K562 (cell line): Measurements from ENCODE around the gene CAMSAP2. TPM values are rescaled to one million over a fixed set of nuclear protein-coding genes. Genes with fewer than 3 reads are reported as not detected.

Experiments used
- ATAC-seq: fragments of 200-7000 bp; cut with Tn5 transposase; 3 replicates; pipeline ENCODE4 v1.9.1; 2020; ENCODE audit warnings: moderate library complexity
- BruUV-seq: library from RNA; stranded (reverse); fragments of 400-500 nt; replicated peaks from 2 replicates; lab custom pipeline; 2021; lab: Mats Ljungman, UMichigan
- CTCF ChIA-PET: fragments of 300-600 bp; formaldehyde crosslinking; extraction: SDS; loops from one replicate; lab custom pipeline; 2021; ENCODE audit warnings: low intra/inter-chr PET ratio; lab: Yijun Ruan, JAX
- POLR2A ChIA-PET: fragments of 300-600, 350-650 bp; sonication (Branson Sonifier 250); formaldehyde crosslinking; extraction: SDS; loops from one replicate; lab custom pipeline; 2021; ENCODE audit warnings: antibody characterized with exemption, inconsistent platforms; lab: Yijun Ruan, JAX
- DNase-seq, 4 experiments: peaks; one replicate each; pipeline versions ENCODE4 v3.0.0 to v3.0.0-alpha.2; 2011 to 2018; ENCODE audit warnings: low spot score in 3 of 4, mixed read lengths in 3 of 4; ENCODE audit errors: extremely low read depth in 1 of 4
- FAIRE-seq: peaks from 2 replicates; lab custom pipeline; 2011; peaks lifted over from hg19 to GRCh38; lab: Jason Lieb, UNC
- H2AFZ ChIP-seq: 2 replicates; pipeline ENCODE4 v1.6.0; 2011; ENCODE audit warnings: low read depth, low read length, control low read depth, inconsistent platforms
- H3K27ac ChIP-seq: fragments of 200-600 bp; 3 replicates; pipeline ENCODE4 v1.8.0; 2011; ENCODE audit warnings: low read depth, mild to moderate bottlenecking, control low read depth, inconsistent platforms, low read length, moderate library complexity, mixed read lengths; ENCODE audit errors: extremely low read depth
- H3K27me3 ChIP-seq, 2 experiments: fragments of 300-600 bp in 1 of 2; 2 replicates in 1 of 2; 3 replicates in 1 of 2; pipeline versions ENCODE4 v1.6.0 to v1.8.0; 2011; ENCODE audit warnings: inconsistent platforms in 2 of 2, low read length in 2 of 2, mild to moderate bottlenecking in 1 of 2, mixed read lengths in 1 of 2, moderate library complexity in 1 of 2; ENCODE audit not compliant: control insufficient read depth in 2 of 2, insufficient read depth in 2 of 2
- H3K36me3 ChIP-seq: fragments of 300-600 bp; 3 replicates; pipeline ENCODE4 v1.8.0; 2011; ENCODE audit warnings: mild to moderate bottlenecking, low read length, inconsistent platforms; ENCODE audit not compliant: control insufficient read depth, insufficient read depth
- H3K4me1 ChIP-seq, 2 experiments: fragments of 200-600 bp in 1 of 2; replicated peaks in 1 of 2; 2 replicates in 1 of 2; 3 replicates in 1 of 2; pipeline versions ENCODE4 v1.5.1 to v1.8.0; 2011; ENCODE audit warnings: inconsistent platforms in 2 of 2, low read length in 2 of 2, mild to moderate bottlenecking in 1 of 2, mixed read lengths in 1 of 2, moderate library complexity in 1 of 2; ENCODE audit not compliant: control insufficient read depth in 2 of 2, insufficient read depth in 2 of 2
- H3K4me2 ChIP-seq: 2 replicates; pipeline ENCODE4 v1.6.1; 2011; ENCODE audit warnings: low read length, control low read depth, inconsistent platforms, mixed read lengths; ENCODE audit not compliant: insufficient read depth
- H3K4me3 ChIP-seq: fragments of 200-600 bp; sonication (generic), shearing (Covaris generic); 2 replicates; pipeline ENCODE4 v1.5.1; 2016; ENCODE audit warnings: control low read depth, inconsistent platforms
- H3K79me2 ChIP-seq: fragments of 200-600 bp; 3 replicates; pipeline ENCODE4 v1.8.0; 2011; ENCODE audit warnings: low read length, inconsistent platforms; ENCODE audit not compliant: control insufficient read depth, insufficient read depth
- H3K9ac ChIP-seq, 2 experiments: 2 replicates each; pipeline versions ENCODE4 v1.6.0 to v1.6.1; 2011; ENCODE audit warnings: low read depth in 2 of 2, low read length in 2 of 2, control low read depth in 1 of 2, inconsistent platforms in 1 of 2, mild to moderate bottlenecking in 1 of 2, mixed read lengths in 1 of 2; ENCODE audit not compliant: insufficient read depth in 1 of 2
- H3K9me1 ChIP-seq: one replicate; pipeline ENCODE4 v1.6.0; 2011; ENCODE audit warnings: inconsistent platforms, mild to moderate bottlenecking, low read length, moderate library complexity; ENCODE audit not compliant: control insufficient read depth, insufficient read depth
- H3K9me3 ChIP-seq: replicated peaks from 2 replicates; pipeline ENCODE4 v1.5.1; 2011; ENCODE audit warnings: low read depth, low read length, inconsistent platforms; ENCODE audit not compliant: control insufficient read depth, insufficient read depth
- H4K20me1 ChIP-seq: replicated peaks from 2 replicates; pipeline ENCODE4 v1.6.1; 2011; ENCODE audit warnings: low read length, inconsistent platforms, mixed read lengths; ENCODE audit not compliant: control insufficient read depth, insufficient read depth
- BCL6 ChIP-seq: fragments of 250-450 bp; sonication (Bioruptor Pico); IDR thresholded peaks from 2 replicates; pipeline ENCODE4 v1.4.0; 2020
- BDP1 ChIP-seq: IDR thresholded peaks from 3 replicates; pipeline ENCODE4 v1.6.1; 2011; ENCODE audit not compliant: insufficient read length, insufficient read depth
- EGR1 ChIP-seq: fragments of 450-650 bp; conservative IDR thresholded peaks from 2 replicates; pipeline ENCODE4 v1.6.1; 2017; ENCODE audit warnings: mild to moderate bottlenecking
- EHMT2 ChIP-seq: fragments of 450-650 bp; IDR thresholded peaks from 2 replicates; pipeline ENCODE4 v1.6.1; 2018; ENCODE audit warnings: antibody characterized with exemption
- ETV6 ChIP-seq, 3 experiments: fragments of 150-350 bp in 1 of 3; sonication (generic) in 1 of 3; formaldehyde crosslinking in 1 of 3; IDR thresholded peaks; 2 replicates each; pipeline versions ENCODE4 v1.6.1 to v1.8.0; 2014 to 2022; ENCODE audit warnings: borderline replicate concordance in 2 of 3, low read depth in 2 of 3, antibody characterized with exemption in 1 of 3, low read length in 1 of 3, mild to moderate bottlenecking in 1 of 3, missing genetic modification reagents in 1 of 3
- FOXA1 ChIP-seq: fragments of 450-650 bp; IDR thresholded peaks from 2 replicates; pipeline ENCODE4 v1.6.1; 2016; ENCODE audit warnings: mild to moderate bottlenecking, borderline replicate concordance
- FOXK1 ChIP-seq: sonication (generic); formaldehyde crosslinking; IDR thresholded peaks from 2 replicates; pipeline ENCODE4 v1.8.0; 2022; ENCODE audit warnings: missing genetic modification reagents, mild to moderate bottlenecking, borderline replicate concordance
- IFI16 ChIP-seq: fragments of 250-450 bp; sonication (Bioruptor Pico); IDR thresholded peaks from 2 replicates; pipeline ENCODE4 v2.1.2; 2022; ENCODE audit warnings: mild to moderate bottlenecking, inconsistent platforms
- ILK ChIP-seq: fragments of 450-650 bp; IDR thresholded peaks from 2 replicates; pipeline ENCODE4 v1.6.1; 2016; ENCODE audit warnings: missing genetic modification characterization, low read depth, mild to moderate bottlenecking, missing compliant biosample characterization, moderate library complexity, borderline replicate concordance
- U2AF1 ChIP-seq: fragments of 200-400 bp; formaldehyde crosslinking; optimal IDR thresholded peaks from 2 replicates; pipeline ENCODE3; 2017; ENCODE audit warnings: mild to moderate bottlenecking, low read depth, low read length, moderate library complexity
- ZNF134 ChIP-seq: fragments of 250-450 bp; sonication (Bioruptor Pico); conservative IDR thresholded peaks from 2 replicates; pipeline ENCODE4 v1.4.0; 2020
- in situ Hi-C: fragments of 300-500 bp; cut with MboI; formaldehyde crosslinking; loops from 4 replicates; pipeline ENCODE4 v1.15.0; 2018; ENCODE audit warnings: inconsistent platforms, mixed read lengths
- intact Hi-C: fragments of 100-400 bp; cut with micrococcal nuclease; formaldehyde crosslinking; loops from 2 replicates; pipeline ENCODE4 v1.14.2; 2022
- polyA plus RNA-seq, 8 experiments: library from polyadenylated mRNA; depleted of rRNA in 4 of 8; stranded (reverse) in 5 of 8; unstranded in 3 of 8; fragments of >200 nt; fragmentation: Nextera tagmentation in 2 of 8; fragmentation: Illumina TruSeq in 1 of 8; extraction: Ambion mirVana in 2 of 8; extraction: Trizol in 1 of 8; gene quantifications; 2 replicates each; pipeline versions ENCODE4 v1.2.1 to v1.2.3, GENCODE V29; 2011 to 2014; ENCODE audit warnings: inconsistent platforms in 1 of 8, missing spikeins in 1 of 8
- total RNA-seq, 7 experiments: library from RNA; depleted of rRNA in 6 of 7; stranded (reverse); fragments of >200 nt in 6 of 7; fragmentation: Illumina TruSeq in 2 of 7; extraction: Trizol in 2 of 7; gene quantifications; 2 replicates each; pipeline versions ENCODE4 v1.2.1 to v1.2.3, GENCODE V29; 2011 to 2021; ENCODE audit warnings: low replicate concordance in 1 of 7
- TF ChIP-seq, protein P1 (sequence below): fragments of 450-650 bp; formaldehyde crosslinking; IDR thresholded peaks from 2 replicates; pipeline ENCODE4 v1.4.0; 2020; ENCODE audit warnings: mild to moderate bottlenecking, moderate library complexity
- TF ChIP-seq, protein P2 (sequence below): sonication (generic); formaldehyde crosslinking; IDR thresholded peaks from 2 replicates; pipeline ENCODE4 v1.8.1; 2022; ENCODE audit warnings: missing genetic modification reagents
- TF ChIP-seq, protein P3 (sequence below): fragments of 250-450 bp; sonication (Bioruptor Pico); IDR thresholded peaks from 2 replicates; pipeline ENCODE4 v1.4.0; 2020; ENCODE audit warnings: mild to moderate bottlenecking, moderate library complexity
- TF ChIP-seq, protein P4 (sequence below): sonication (generic); formaldehyde crosslinking; IDR thresholded peaks from 2 replicates; pipeline ENCODE4 v1.9.0; 2022; ENCODE audit warnings: mild to moderate bottlenecking, missing genetic modification reagents
- TF ChIP-seq, protein P5 (sequence below): fragments of 250-450 bp; sonication (Bioruptor Pico); IDR thresholded peaks from 2 replicates; pipeline ENCODE4 v1.5.0; 2021

Gene CAMSAP2
- total and polyA plus RNA-seq, 9 of the 15 experiments (the other 6 are each of a cell fraction or from before 2014, with no cell fraction given), result 1.4 to 7.5 (median 2.7) TPM

DNA sequence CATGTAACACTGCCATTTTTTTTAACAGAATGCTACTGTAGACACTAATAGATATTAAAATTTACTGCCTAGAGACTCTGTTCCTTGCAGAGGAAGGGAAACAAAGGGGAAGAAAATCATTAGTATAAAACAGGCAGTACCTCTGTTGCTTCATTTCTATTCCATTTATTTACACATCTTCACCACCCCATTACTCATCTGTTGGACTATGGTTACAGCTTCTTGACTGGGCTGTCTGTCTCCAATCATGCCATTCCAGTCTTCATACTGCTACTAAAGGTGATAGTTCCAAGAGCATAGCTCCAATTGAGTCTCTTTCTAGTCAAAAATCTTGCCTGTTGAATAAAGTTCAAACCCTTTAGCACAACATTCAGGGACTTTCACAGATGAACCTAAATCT is 111.9 kb downstream of the CAMSAP2 start:
- no TSS peak for BruUV-seq
- Histone ChIP-seq H3K9me3 (no peaks in the 10 kb centered on the region), H3K4me2 (no peak overlapping the region), H3K4me1 (no peaks in the 10 kb centered on the region), H3K36me3 (no peaks in the 10 kb centered on the region), H3K27ac (no peak overlapping the region), H2AFZ (no peak overlapping the region), H3K9ac (no peak overlapping the region), H3K79me2 (no peaks in the 10 kb centered on the region), H3K9me1 (no peaks in the 10 kb centered on the region), H3K27me3 (no peaks in the 10 kb centered on the region), H4K20me1 (no peaks in the 10 kb centered on the region), H3K4me3 (no peak overlapping the region)
- ChIA-PET CTCF (no interaction called here), POLR2A (interaction anchor here (0.7 to 1.3 kb wide), 3 partner anchors 10 to 12 kb away, joined by 3 to 4 read pairs (median 3); no protein-coding TSS in a partner anchor)
- DNase-seq (no peak), FAIRE-seq (no peak), ATAC-seq (no peak)
- intact Hi-C loops (no loop called here), in situ Hi-C loops (no loop called here)
- TF ChIP-seq, protein P1, sequence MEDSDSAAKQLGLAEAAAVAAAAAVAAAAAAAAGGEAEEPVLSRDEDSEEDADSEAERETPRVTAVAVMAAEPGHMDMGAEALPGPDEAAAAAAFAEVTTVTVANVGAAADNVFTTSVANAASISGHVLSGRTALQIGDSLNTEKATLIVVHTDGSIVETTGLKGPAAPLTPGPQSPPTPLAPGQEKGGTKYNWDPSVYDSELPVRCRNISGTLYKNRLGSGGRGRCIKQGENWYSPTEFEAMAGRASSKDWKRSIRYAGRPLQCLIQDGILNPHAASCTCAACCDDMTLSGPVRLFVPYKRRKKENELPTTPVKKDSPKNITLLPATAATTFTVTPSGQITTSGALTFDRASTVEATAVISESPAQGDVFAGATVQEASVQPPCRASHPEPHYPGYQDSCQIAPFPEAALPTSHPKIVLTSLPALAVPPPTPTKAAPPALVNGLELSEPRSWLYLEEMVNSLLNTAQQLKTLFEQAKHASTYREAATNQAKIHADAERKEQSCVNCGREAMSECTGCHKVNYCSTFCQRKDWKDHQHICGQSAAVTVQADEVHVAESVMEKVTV (CRISPR knock-in tag), result no peak
- TF ChIP-seq FOXK1 (CRISPR knock-in tag), result no peak
- TF ChIP-seq, protein P2, sequence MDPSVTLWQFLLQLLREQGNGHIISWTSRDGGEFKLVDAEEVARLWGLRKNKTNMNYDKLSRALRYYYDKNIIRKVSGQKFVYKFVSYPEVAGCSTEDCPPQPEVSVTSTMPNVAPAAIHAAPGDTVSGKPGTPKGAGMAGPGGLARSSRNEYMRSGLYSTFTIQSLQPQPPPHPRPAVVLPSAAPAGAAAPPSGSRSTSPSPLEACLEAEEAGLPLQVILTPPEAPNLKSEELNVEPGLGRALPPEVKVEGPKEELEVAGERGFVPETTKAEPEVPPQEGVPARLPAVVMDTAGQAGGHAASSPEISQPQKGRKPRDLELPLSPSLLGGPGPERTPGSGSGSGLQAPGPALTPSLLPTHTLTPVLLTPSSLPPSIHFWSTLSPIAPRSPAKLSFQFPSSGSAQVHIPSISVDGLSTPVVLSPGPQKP (CRISPR knock-in tag), result no peak
- no peak for TF ChIP-seq U2AF1
- TF ChIP-seq FOXA1, result no peak
- no peak for TF ChIP-seq ILK (tag)
- no peak for TF ChIP-seq IFI16 (CRISPR knock-in tag)
- TF ChIP-seq BDP1, result no peak
- TF ChIP-seq ZNF134 (CRISPR knock-in tag), result no peak
- TF ChIP-seq EHMT2, result no peak
- no peak for TF ChIP-seq BCL6 (CRISPR knock-in tag)
- TF ChIP-seq EGR1, result no peak
- TF ChIP-seq, protein P3, sequence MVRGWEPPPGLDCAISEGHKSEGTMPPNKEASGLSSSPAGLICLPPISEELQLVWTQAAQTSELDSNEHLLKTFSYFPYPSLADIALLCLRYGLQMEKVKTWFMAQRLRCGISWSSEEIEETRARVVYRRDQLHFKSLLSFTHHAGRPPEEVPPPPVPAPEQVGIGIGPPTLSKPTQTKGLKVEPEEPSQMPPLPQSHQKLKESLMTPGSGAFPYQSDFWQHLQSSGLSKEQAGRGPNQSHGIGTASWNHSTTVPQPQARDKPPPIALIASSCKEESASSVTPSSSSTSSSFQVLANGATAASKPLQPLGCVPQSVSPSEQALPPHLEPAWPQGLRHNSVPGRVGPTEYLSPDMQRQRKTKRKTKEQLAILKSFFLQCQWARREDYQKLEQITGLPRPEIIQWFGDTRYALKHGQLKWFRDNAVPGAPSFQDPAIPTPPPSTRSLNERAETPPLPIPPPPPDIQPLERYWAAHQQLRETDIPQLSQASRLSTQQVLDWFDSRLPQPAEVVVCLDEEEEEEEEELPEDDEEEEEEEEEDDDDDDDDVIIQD (CRISPR knock-in tag), result no peak
- TF ChIP-seq, protein P4, sequence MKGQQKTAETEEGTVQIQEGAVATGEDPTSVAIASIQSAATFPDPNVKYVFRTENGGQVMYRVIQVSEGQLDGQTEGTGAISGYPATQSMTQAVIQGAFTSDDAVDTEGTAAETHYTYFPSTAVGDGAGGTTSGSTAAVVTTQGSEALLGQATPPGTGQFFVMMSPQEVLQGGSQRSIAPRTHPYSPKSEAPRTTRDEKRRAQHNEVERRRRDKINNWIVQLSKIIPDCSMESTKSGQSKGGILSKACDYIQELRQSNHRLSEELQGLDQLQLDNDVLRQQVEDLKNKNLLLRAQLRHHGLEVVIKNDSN (CRISPR knock-in tag), result no peak
- TF ChIP-seq ETV6 (IDR thresholded peaks at IDR 0.05; ENCODE audit: borderline replicate concordance in 1 of 2, low read depth in 2 of 2, low read length in 1 of 2), result no peak
- no peak for TF ChIP-seq ETV6 (CRISPR knock-in tag; IDR thresholded peaks at IDR 0.05; ENCODE audit: borderline replicate concordance)
- TF ChIP-seq, protein P5, sequence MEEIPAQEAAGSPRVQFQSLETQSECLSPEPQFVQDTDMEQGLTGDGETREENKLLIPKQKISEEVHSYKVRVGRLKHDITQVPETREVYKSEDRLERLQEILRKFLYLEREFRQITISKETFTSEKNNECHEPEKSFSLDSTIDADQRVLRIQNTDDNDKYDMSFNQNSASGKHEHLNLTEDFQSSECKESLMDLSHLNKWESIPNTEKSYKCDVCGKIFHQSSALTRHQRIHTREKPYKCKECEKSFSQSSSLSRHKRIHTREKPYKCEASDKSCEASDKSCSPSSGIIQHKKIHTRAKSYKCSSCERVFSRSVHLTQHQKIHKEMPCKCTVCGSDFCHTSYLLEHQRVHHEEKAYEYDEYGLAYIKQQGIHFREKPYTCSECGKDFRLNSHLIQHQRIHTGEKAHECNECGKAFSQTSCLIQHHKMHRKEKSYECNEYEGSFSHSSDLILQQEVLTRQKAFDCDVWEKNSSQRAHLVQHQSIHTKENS (CRISPR knock-in tag), result no peak
